K562 treated with DMSO at 1 percent for 24 hours (cell line): ENCODE measurements around the gene PTGR1. TPM values are rescaled to one million over a fixed set of nuclear protein-coding genes. Genes with fewer than 3 reads are reported as not detected.

Source experiments
- total RNA-seq: library from RNA; unstranded; fragments of 300-600 nt; gene quantifications from 2 replicates; pipeline ENCODE4 v1.2.3, GENCODE V29; 2022; ENCODE audit warnings: low read depth; ENCODE audit not compliant: insufficient read depth

PTGR1 gene
- total RNA-seq: 0.24 TPM in 1 of 2 replicates, not detected in the other

GRCh38 chr9:111599092-111599954 lies at the start of gene PTGR1:
Gene PTGR1 (minus strand): TSS chr9:111599647. CDS start chr9:111597422, 2,225 bp downstream.

DNA sequence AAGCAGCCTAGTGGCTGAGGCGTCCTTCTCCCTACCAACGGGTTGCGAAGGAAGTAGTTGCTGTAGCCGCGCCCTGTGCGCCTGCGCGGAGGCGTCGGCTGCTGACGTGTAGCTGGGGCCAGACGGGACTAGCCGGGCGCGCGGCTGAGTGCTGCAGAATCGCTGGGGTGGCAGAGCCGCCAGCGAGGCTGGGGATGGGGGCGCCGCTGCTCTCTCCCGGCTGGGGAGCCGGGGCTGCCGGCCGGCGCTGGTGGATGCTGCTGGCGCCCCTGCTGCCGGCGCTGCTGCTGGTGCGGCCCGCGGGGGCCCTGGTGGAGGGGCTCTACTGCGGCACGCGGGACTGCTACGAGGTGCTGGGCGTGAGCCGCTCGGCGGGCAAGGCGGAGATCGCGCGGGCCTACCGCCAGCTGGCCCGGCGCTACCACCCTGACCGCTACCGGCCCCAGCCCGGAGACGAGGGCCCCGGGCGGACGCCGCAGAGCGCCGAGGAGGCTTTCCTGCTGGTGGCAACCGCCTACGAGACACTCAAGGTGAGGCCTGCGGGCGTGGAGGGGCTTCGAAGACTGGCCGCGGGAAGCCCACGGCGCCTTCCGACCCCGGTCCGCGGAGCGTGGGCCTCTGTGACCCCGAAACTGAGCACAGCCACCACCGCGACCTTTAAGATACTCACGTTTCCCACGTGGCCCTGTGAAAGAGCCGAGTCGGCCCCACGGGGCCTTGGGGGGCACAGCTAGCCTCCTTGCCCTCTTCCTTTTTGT lies 31.9 kb upstream of the PTGR1 start, which contains the start of gene DNAJC25:
Gene DNAJC25, plus strand, starts transcription at position 121 of the 758 bp plus-strand sequence. Its CDS starts 74 bp downstream, at position 195.

GRCh38 chr9:111525056-111525977 lies 74.1 kb downstream of the PTGR1 start, which contains the start of gene ZNF483:
Gene ZNF483 (plus strand): TSS chr9:111525179. CDS start chr9:111527396, 2,217 bp downstream.

Other genes starting within 250 kb of the PTGR1 start
- gene ECPAS, start 115.3 kb downstream of the PTGR1 start, total RNA-seq: 24.8 and 26.0 TPM in 2 replicates
- 0.23 and 0.36 TPM in 2 replicates for gene ZNF483, start 74.5 kb downstream of the PTGR1 start, total RNA-seq
- 5.3 and 5.6 TPM in 2 replicates for gene DNAJC25, start 31.7 kb upstream of the PTGR1 start, total RNA-seq
- gene GNG10, start 62.0 kb upstream of the PTGR1 start, total RNA-seq: 16.5 and 18.1 TPM in 2 replicates
- not detected in 2 replicates for gene SHOC1, start 195.3 kb upstream of the PTGR1 start, total RNA-seq